Endothelial cell of umbilical vein (primary cell): ENCODE measurements around the gene WFDC6. TPM values are rescaled to one million over a fixed set of nuclear protein-coding genes. Genes with fewer than 3 reads are reported as not detected.

Experiments used
- polyA plus RNA-seq, 4 experiments: library from polyadenylated mRNA; depleted of rRNA in 3 of 4; stranded (reverse) in 3 of 4; unstranded in 1 of 4; fragments of >200 nt; gene quantifications; 2 replicates each; pipeline versions ENCODE4 v1.2.1 to v1.2.3, GENCODE V29; 2011 to 2012; ENCODE audit warnings: missing spikeins in 1 of 4
- small RNA-seq: library from RNA; depleted of rRNA; stranded (forward); fragments of <200 nt; gene quantifications from one replicate; pipeline ENCODE3, GENCODE V24; 2012; ENCODE audit warnings: low replicate concordance, low read depth; ENCODE audit not compliant: insufficient read depth, insufficient read length
- total RNA-seq: library from RNA; stranded (reverse); gene quantifications from 2 replicates; pipeline ENCODE4 v1.2.3, GENCODE V29; 2021

WFDC6 gene
- total and polyA plus RNA-seq, 2 donors (not counting 3 experiments of a cell fraction or from before 2014, with no cell fraction given) = not detected

Small RNA genes lying within 50 kb of the gene (small RNA-seq; reads per million reads assigned to genes)
- not detected for gene AL031663.1
- gene HSPD1P21 = not detected
- gene RNA5SP485 = not detected

Other genes starting within 250 kb of the WFDC6 start
- not detected in 2 replicates for gene RBPJL, start 232.6 kb downstream of the WFDC6 start, total RNA-seq
- not detected in 2 replicates for gene RBPJL, start 232.6 kb downstream of the WFDC6 start, polyA plus RNA-seq
- gene MATN4, start 231.2 kb downstream of the WFDC6 start, total RNA-seq = 0.14 TPM in 1 of 2 replicates, not detected in the other
- 0.10 and 0.11 TPM in 2 replicates for gene MATN4, start 231.2 kb downstream of the WFDC6 start, polyA plus RNA-seq
- gene SDC4, start 191.1 kb downstream of the WFDC6 start, total RNA-seq = 28.7 and 32.0 TPM in 2 replicates
- gene SDC4, start 191.1 kb downstream of the WFDC6 start, polyA plus RNA-seq = 23.1 and 26.3 TPM in 2 replicates
- 22.3 and 27.4 TPM in 2 replicates for gene SYS1, start 176.3 kb downstream of the WFDC6 start, total RNA-seq
- gene SYS1, start 176.3 kb downstream of the WFDC6 start, polyA plus RNA-seq = 79.6 and 91.8 TPM in 2 replicates
- not detected in 2 replicates for gene TP53TG5, start 161.2 kb downstream of the WFDC6 start, total RNA-seq
- not detected in 2 replicates for gene TP53TG5, start 161.2 kb downstream of the WFDC6 start, polyA plus RNA-seq
- gene DBNDD2, start 131.2 kb downstream of the WFDC6 start, total RNA-seq = 15.6 and 16.3 TPM in 2 replicates
- 27.9 and 28.7 TPM in 2 replicates for gene DBNDD2, start 131.2 kb downstream of the WFDC6 start, polyA plus RNA-seq
- 92.7 and 96.8 TPM in 2 replicates for gene PIGT, start 123.3 kb downstream of the WFDC6 start, total RNA-seq
- 143 and 162 TPM in 2 replicates for gene PIGT, start 123.3 kb downstream of the WFDC6 start, polyA plus RNA-seq
- gene WFDC2, start 69.7 kb downstream of the WFDC6 start, total RNA-seq = not detected in 2 replicates
- 0.22 TPM in 1 of 2 replicates, not detected in the other for gene WFDC2, start 69.7 kb downstream of the WFDC6 start, polyA plus RNA-seq
- gene SPINT3, start 23.9 kb downstream of the WFDC6 start, total RNA-seq = not detected in 2 replicates
- gene SPINT3, start 23.9 kb downstream of the WFDC6 start, polyA plus RNA-seq = not detected in 2 replicates
- gene EPPIN, start 7.9 kb upstream of the WFDC6 start, total RNA-seq = not detected in 2 replicates
- not detected in 2 replicates for gene EPPIN, start 7.9 kb upstream of the WFDC6 start, polyA plus RNA-seq
- not detected in 2 replicates for gene WFDC8, start 39.8 kb upstream of the WFDC6 start, total RNA-seq
- gene WFDC8, start 39.8 kb upstream of the WFDC6 start, polyA plus RNA-seq = not detected in 2 replicates
- not detected in 2 replicates for gene WFDC10A, start 90.3 kb upstream of the WFDC6 start, total RNA-seq
- not detected in 2 replicates for gene WFDC10A, start 90.3 kb upstream of the WFDC6 start, polyA plus RNA-seq
- gene WFDC9, start 91.8 kb upstream of the WFDC6 start, total RNA-seq = not detected in 2 replicates
- not detected in 2 replicates for gene WFDC9, start 91.8 kb upstream of the WFDC6 start, polyA plus RNA-seq
- gene WFDC11, start 130.8 kb upstream of the WFDC6 start, total RNA-seq = not detected in 2 replicates
- gene WFDC11, start 130.8 kb upstream of the WFDC6 start, polyA plus RNA-seq = not detected in 2 replicates
- gene WFDC13, start 162.6 kb upstream of the WFDC6 start, total RNA-seq = not detected in 2 replicates
- gene WFDC13, start 162.6 kb upstream of the WFDC6 start, polyA plus RNA-seq = not detected in 2 replicates
- gene WFDC10B, start 165.5 kb upstream of the WFDC6 start, total RNA-seq = not detected in 2 replicates
- gene WFDC10B, start 165.5 kb upstream of the WFDC6 start, polyA plus RNA-seq = not detected in 2 replicates
- not detected in 2 replicates for gene SPINT4, start 182.9 kb upstream of the WFDC6 start, total RNA-seq
- gene SPINT4, start 182.9 kb upstream of the WFDC6 start, polyA plus RNA-seq = not detected in 2 replicates